Osteocyte (in vitro differentiated cells): ENCODE data around the gene PCDHGC5. TPM values are rescaled to one million over a fixed set of nuclear protein-coding genes. Genes with fewer than 3 reads are reported as not detected.

Experiments
- DNase-seq: peaks from one replicate; pipeline ENCODE4 v3.0.0; 2021; ENCODE audit warnings: mixed read lengths; ENCODE audit not compliant: unreplicated experiment; ENCODE audit errors: extremely low spot score
- H3K27ac Mint-ChIP-seq: one replicate; pipeline ENCODE4 v1.8.0; 2021; ENCODE audit warnings: mild to moderate bottlenecking, mixed read lengths; ENCODE audit not compliant: unreplicated experiment
- H3K27me3 Mint-ChIP-seq: one replicate; pipeline ENCODE4 v1.8.0; 2021; ENCODE audit warnings: mixed read lengths; ENCODE audit not compliant: unreplicated experiment
- H3K36me3 Mint-ChIP-seq: one replicate; pipeline ENCODE4 v1.8.0; 2021; ENCODE audit warnings: mixed read lengths; ENCODE audit not compliant: unreplicated experiment
- H3K4me1 Mint-ChIP-seq: one replicate; pipeline ENCODE4 v1.8.0; 2021; ENCODE audit warnings: mixed read lengths; ENCODE audit not compliant: unreplicated experiment
- H3K4me3 Mint-ChIP-seq: one replicate; pipeline ENCODE4 v1.8.0; 2021; ENCODE audit warnings: mild to moderate bottlenecking, moderate library complexity, mixed read lengths; ENCODE audit not compliant: unreplicated experiment
- H3K9me3 Mint-ChIP-seq: one replicate; pipeline ENCODE4 v1.8.0; 2021; ENCODE audit warnings: mixed read lengths; ENCODE audit not compliant: unreplicated experiment
- total RNA-seq: library from RNA; stranded (reverse); gene quantifications from 2 replicates; pipeline ENCODE4 v1.2.1, GENCODE V29; 2021
- TF ChIP-seq, protein P1 (sequence below): fragments of 200-600 bp; sonication (generic); IDR thresholded peaks from 2 replicates; pipeline ENCODE4 v1.5.0; 2021; ENCODE audit warnings: antibody characterized with exemption, mild to moderate bottlenecking, moderate library complexity

The PCDHGC5 gene
- total RNA-seq, 1 donor from 2014 or later, result 1.4 TPM

DNA sequence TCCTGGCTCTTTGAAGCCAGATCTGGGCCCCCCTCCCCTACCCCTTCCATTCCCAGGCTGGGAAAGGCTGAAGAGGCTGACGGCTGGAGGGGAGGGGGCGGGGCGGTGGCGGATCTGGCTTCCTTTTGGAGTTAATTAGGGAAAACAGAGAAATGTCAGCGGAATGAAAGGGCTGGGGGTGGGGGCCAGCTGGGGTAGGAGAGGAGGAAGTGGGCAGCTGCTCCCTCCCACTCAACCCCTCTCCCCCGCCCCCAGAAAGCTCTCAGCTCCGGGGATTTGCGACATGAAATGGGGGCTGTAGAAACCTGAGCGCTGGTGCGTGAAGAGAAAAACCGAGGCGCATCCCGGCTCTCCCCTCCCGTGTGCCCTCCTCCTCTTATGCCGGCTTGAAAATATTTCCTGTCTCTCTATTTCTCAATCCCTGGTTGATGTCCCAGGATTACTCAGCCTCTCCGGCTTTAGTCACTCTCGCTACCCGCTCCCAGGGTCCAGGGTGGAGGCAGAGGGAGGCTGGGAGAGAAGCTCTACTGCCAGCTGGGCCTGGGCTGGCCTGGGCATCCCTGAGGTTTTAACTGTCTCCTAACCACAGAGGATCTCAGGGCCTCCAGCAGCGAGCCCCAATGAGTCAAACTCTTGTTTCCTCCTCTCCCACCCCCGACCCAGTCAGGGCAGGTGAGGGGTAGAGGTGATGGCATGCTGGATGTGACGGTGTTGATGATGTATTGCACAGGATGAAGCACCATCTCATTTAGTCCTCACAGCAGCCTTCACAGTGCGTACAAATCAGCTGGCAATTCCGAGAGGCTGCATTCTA, 20.1 kb downstream of the PCDHGC5 start:
- peaks cover 70% of the 10 kb centered on the region for H3K4me1 Mint-ChIP-seq
- H3K4me3 Mint-ChIP-seq, result peak overlapping the region; percentile 67
- TF ChIP-seq, protein P1, sequence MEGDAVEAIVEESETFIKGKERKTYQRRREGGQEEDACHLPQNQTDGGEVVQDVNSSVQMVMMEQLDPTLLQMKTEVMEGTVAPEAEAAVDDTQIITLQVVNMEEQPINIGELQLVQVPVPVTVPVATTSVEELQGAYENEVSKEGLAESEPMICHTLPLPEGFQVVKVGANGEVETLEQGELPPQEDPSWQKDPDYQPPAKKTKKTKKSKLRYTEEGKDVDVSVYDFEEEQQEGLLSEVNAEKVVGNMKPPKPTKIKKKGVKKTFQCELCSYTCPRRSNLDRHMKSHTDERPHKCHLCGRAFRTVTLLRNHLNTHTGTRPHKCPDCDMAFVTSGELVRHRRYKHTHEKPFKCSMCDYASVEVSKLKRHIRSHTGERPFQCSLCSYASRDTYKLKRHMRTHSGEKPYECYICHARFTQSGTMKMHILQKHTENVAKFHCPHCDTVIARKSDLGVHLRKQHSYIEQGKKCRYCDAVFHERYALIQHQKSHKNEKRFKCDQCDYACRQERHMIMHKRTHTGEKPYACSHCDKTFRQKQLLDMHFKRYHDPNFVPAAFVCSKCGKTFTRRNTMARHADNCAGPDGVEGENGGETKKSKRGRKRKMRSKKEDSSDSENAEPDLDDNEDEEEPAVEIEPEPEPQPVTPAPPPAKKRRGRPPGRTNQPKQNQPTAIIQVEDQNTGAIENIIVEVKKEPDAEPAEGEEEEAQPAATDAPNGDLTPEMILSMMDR, result no peak
- H3K36me3 Mint-ChIP-seq, result peaks cover 8% of the 10 kb centered on the region
- H3K9me3 Mint-ChIP-seq, result no peaks in the 10 kb centered on the region
- DNase-seq, result no peak
- no peaks in the 10 kb centered on the region for H3K27me3 Mint-ChIP-seq
- H3K27ac Mint-ChIP-seq, result peak overlapping the region; percentile 99

DNA sequence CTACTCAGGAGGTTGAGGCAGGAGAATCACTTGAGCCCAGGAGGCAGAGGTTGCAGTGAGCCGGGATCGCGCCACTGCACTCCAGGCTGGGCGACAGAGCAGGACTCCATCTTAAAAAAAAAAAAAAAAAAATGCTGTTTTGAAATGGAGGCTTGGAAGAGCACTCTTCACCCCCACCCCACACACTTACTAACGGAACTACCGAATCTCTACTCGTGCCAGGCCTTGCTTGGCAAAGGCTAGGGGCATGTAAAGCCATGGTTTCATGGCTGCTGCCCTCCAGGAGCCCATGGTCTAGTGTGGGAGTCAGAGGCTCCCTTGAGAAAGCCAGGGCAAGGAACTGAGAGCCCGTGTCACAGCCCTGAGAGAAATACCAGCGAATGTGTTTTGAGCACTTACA, 21.3 kb downstream of the PCDHGC5 start:
- Mint-ChIP-seq H3K27me3 (no peaks in the 10 kb centered on the region), H3K4me3 (no peak overlapping the region), H3K4me1 (peaks cover 77% of the 10 kb centered on the region), H3K27ac (peak overlapping the region; percentile 99), H3K36me3 (peaks cover 7% of the 10 kb centered on the region), H3K9me3 (no peaks in the 10 kb centered on the region)
- TF ChIP-seq, protein P1, result no peak
- DNase-seq, result no peak

DNA sequence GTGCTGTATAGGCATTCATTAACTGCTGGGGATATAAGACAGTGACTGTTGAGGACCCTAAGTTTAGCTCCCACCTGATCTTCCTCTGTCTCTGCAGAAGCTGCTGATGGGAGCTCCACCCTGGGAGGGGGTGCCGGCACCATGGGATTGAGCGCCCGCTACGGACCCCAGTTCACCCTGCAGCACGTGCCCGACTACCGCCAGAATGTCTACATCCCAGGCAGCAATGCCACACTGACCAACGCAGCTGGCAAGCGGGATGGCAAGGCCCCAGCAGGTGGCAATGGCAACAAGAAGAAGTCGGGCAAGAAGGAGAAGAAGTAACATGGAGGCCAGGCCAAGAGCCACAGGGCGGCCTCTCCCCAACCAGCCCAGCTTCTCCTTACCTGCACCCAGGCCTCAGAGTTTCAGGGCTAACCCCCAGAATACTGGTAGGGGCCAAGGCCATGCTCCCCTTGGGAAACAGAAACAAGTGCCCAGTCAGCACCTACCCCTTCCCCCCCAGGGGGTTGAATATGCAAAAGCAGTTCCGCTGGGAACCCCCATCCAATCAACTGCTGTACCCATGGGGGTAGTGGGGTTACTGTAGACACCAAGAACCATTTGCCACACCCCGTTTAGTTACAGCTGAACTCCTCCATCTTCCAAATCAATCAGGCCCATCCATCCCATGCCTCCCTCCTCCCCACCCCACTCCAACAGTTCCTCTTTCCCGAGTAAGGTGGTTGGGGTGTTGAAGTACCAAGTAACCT, 22.1 kb downstream of the PCDHGC5 start:
- Mint-ChIP-seq H3K4me3 (no peak overlapping the region), H3K27ac (peak overlapping the region; percentile 99)

DNA sequence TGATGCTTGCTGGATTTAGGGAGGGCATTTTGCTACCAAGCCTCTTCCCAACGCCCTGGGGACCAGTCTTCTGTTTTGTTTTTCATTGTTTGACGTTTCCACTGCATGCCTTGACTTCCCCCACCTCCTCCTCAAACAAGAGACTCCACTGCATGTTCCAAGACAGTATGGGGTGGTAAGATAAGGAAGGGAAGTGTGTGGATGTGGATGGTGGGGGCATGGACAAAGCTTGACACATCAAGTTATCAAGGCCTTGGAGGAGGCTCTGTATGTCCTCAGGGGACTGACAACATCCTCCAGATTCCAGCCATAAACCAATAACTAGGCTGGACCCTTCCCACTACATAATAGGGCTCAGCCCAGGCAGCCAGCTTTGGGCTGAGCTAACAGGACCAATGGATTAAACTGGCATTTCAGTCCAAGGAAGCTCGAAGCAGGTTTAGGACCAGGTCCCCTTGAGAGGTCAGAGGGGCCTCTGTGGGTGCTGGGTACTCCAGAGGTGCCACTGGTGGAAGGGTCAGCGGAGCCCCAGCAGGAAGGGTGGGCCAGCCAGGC, 23.0 kb downstream of the PCDHGC5 start:
- TF ChIP-seq, protein P1, result no peak
- Mint-ChIP-seq H3K36me3 (peaks cover 6% of the 10 kb centered on the region), H3K9me3 (no peaks in the 10 kb centered on the region), H3K4me3 (no peak overlapping the region), H3K4me1 (peaks cover 88% of the 10 kb centered on the region), H3K27me3 (no peaks in the 10 kb centered on the region), H3K27ac (peak overlapping the region; percentile 33)
- no peak for DNase-seq

More for the DNA sequence above, 22.1 kb downstream of the PCDHGC5 start:
- Mint-ChIP-seq H3K36me3 (peaks cover 6% of the 10 kb centered on the region), H3K4me1 (peaks cover 86% of the 10 kb centered on the region), H3K27me3 (no peaks in the 10 kb centered on the region), H3K9me3 (no peaks in the 10 kb centered on the region)
- TF ChIP-seq, protein P1, result no peak
- DNase-seq, result no peak

DNA sequence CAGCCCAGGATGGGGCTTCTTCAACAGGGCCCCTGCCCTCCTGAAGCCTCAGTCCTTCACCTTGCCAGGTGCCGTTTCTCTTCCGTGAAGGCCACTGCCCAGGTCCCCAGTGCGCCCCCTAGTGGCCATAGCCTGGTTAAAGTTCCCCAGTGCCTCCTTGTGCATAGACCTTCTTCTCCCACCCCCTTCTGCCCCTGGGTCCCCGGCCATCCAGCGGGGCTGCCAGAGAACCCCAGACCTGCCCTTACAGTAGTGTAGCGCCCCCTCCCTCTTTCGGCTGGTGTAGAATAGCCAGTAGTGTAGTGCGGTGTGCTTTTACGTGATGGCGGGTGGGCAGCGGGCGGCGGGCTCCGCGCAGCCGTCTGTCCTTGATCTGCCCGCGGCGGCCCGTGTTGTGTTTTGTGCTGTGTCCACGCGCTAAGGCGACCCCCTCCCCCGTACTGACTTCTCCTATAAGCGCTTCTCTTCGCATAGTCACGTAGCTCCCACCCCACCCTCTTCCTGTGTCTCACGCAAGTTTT, 23.6 kb downstream of the PCDHGC5 start:
- Mint-ChIP-seq H3K27me3 (no peaks in the 10 kb centered on the region), H3K27ac (peak overlapping the region; percentile 96), H3K4me1 (peaks cover 86% of the 10 kb centered on the region), H3K4me3 (peak overlapping the region; percentile 73), H3K36me3 (peaks cover 7% of the 10 kb centered on the region), H3K9me3 (no peaks in the 10 kb centered on the region)
- TF ChIP-seq, protein P1, result peak; percentile 80
- DNase-seq, result no peak
